Right lobe of liver (tissue), 4 donors: Measurements from ENCODE around the gene NUDT12.

Source experiments
- POLR2A ChIP-seq: fragments of 450-650 bp; IDR thresholded peaks from one replicate; pipeline ENCODE4 v1.6.1; 2017; ENCODE audit warnings: antibody characterized with exemption, mild to moderate bottlenecking
- TF ChIP-seq, protein P1 (sequence below), 4 donors: fragments of 200-600 bp in 3 of 4; fragments of 450-650 bp in 1 of 4; IDR thresholded peaks; one replicate each; pipeline versions ENCODE4 v1.5.1 to v1.8.0; 2016 to 2022; ENCODE audit warnings: antibody characterized with exemption in 4 of 4, mild to moderate bottlenecking in 2 of 4
- donor health status: DM: no; HTN: no; CAD: no.
- donor health status: DM: no; HTN: no; CAD: no.
- donor health status: DM: no; HTN: yes; CAD: no.

DNA sequence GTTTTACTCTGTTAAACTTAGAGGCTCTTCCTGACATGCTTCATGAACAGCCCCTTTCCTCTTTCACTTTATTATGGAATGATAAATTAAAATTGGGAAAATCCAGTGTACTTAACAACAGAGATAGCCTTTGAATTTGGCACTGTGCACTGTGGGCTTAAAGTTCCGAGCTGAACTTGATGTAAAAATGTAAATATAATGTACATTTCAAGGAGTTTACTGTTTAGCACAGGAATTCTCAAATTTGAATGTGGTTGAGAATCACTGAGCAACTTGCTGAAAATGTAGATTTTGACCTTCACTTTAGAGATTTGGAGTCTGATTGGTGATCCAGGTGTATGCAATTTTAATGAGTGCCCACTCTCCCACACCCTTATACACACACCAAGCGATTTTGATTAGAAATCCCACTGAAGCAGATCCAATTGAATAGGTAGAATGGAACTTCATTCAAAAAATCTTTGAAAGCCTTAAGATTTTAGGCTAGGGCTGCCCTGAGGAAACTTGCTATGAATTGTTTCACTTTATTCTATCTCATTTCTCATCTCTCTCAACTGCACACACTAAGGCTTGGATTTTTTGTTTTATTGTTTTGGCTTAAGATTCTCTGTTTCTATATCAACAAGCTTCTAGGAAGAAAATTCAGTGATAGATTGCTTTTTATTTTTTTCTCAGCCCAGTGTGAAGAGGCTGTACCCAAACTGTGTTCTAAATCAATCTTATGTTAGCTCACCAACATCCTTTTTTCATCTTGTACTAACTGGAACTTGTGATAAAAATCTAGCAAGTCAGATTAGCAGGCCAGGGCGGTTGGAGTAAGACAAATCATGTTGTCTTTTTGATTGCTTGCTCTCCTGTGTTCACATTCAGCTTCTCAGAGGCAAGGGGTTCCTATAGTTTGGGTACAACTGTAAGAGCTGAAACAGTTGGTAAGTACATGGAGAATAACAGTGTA, 22.9 kb downstream of the NUDT12 start:
- TF ChIP-seq, protein P1, sequence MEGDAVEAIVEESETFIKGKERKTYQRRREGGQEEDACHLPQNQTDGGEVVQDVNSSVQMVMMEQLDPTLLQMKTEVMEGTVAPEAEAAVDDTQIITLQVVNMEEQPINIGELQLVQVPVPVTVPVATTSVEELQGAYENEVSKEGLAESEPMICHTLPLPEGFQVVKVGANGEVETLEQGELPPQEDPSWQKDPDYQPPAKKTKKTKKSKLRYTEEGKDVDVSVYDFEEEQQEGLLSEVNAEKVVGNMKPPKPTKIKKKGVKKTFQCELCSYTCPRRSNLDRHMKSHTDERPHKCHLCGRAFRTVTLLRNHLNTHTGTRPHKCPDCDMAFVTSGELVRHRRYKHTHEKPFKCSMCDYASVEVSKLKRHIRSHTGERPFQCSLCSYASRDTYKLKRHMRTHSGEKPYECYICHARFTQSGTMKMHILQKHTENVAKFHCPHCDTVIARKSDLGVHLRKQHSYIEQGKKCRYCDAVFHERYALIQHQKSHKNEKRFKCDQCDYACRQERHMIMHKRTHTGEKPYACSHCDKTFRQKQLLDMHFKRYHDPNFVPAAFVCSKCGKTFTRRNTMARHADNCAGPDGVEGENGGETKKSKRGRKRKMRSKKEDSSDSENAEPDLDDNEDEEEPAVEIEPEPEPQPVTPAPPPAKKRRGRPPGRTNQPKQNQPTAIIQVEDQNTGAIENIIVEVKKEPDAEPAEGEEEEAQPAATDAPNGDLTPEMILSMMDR (IDR thresholded peaks at IDR 0.05) = no peak
- TF ChIP-seq POLR2A = no peak
